GDM1 (cell line): ENCODE results near the gene CD28.
A peak's percentile ranks its signal among the peaks of the same experiment; 100 is the strongest.
"Not testable (repeated sequence)": the region's sequence is repeated elsewhere in the genome, so short reads cannot be mapped to it uniquely, and the experiment has no call there.

Experiments
- DNase-seq: peaks from one replicate; lab custom pipeline; 2025; lab: John Stamatoyannopoulos, UW

The CD28 gene

DNA sequence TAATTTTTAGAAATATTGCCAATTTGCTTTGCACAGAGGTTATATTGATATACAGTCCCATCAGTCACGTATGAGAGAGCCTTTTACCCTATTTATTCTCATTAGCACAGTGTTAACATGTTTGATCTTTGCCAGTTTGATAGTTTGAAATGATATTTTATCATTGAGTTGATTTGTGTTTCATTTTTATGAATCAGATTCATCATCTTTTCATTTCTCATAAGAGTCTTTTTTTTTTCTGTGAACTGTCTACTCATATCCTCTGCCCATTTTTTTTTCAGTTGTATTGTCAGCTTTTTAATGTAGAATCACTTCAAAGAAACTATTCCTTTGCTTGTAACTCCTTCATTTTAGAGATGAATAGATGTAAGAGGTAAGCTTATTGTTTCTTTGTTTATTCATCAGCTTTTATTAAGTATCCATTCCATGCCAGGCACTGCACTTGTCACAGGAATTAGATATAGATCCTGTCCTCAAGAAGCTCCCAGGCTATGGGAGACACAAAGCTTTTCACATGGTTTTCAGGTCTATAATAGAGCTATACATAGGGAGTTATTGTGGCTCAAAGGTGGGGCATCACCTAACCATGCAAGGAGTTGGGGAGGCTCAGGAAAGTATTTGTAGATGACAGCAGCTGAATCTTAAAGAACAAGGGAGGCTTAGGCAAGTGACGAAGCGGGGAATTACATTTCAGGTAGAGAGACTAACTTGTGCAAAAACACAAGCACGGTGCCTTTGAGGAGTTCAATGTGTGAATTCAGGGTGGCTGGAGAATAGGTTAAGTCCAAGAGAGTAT is 42.1 kb downstream of the CD28 start:
- no peak for DNase-seq

DNA sequence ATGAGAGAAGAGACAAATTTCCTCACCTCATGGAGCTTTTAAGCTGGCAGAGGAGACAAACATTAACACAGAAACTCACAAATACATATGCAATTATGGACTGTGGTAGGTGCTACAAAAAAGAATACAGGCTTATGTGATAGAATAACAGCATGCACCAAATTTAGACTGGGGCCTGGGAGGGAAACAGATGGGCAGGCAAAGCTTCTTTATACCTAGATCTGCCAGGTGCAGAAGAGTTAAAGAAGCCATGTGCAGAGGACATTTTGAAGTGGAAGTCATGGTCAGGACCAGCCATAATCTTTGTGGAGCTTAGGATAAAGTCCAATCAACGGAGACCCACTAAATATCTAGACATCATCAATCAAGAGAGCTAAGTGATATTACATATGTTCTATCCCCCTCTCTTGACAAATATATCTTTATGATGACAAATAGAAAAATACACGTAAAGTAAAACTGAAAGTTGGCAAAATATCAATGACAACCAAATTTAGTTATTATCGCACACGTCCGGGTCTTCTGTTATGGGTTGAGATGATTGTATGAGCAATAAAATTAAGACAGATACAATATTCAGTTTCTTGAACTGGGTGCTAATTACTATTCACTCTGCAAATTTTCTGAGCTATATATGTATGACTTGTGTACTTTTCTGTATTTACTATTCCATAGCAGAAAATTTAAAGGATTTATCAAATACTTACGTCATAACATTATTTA is 44.1 kb downstream of the CD28 start:
- no peak for DNase-seq

DNA sequence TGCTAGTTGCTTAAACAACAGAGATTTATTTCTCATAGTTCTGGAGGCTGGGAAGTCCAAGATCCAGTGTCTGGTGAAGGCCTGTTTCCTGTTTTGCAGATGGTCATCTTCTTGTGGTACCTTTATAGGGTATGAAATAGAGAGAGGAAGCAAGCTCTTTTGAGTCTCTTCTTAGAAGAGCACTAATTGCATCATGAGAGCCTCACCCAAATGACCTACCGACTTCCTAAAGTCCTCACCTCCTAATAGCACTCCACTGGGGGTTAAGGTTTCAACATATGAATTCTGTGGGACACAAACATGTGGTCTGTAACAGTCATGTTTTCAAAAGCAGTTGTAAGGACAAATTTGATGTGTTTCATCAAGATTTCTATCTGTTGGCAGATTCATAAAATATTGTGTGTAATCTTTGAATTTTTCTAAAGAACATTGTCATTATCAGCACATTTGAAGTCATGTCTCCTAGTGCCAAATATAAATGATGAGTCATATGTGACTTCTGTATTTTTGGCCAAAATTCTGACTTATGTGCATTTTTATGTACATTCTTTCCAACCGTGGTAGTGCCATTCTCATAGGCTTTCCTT is 45.3 kb downstream of the CD28 start:
- DNase-seq = no peak

DNA sequence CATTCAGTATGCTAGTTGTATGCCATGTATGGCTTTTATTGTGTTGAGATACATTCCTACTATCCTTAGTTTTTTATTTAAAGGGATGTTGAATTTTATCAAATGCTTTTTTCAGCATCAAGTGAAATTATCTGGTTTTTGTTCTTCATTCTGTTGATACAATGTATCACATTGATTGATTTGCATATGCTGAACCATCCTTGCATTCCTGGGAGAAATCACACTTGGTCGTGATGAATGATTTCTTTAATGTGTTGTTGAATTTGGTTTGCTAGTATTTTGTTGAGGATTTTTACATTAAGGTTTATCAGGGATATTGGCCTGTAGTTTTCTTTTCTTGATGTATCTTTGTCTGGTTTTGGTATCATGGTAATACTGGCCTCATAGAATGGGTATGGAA is 49.7 kb downstream of the CD28 start:
- no peak for DNase-seq

DNA sequence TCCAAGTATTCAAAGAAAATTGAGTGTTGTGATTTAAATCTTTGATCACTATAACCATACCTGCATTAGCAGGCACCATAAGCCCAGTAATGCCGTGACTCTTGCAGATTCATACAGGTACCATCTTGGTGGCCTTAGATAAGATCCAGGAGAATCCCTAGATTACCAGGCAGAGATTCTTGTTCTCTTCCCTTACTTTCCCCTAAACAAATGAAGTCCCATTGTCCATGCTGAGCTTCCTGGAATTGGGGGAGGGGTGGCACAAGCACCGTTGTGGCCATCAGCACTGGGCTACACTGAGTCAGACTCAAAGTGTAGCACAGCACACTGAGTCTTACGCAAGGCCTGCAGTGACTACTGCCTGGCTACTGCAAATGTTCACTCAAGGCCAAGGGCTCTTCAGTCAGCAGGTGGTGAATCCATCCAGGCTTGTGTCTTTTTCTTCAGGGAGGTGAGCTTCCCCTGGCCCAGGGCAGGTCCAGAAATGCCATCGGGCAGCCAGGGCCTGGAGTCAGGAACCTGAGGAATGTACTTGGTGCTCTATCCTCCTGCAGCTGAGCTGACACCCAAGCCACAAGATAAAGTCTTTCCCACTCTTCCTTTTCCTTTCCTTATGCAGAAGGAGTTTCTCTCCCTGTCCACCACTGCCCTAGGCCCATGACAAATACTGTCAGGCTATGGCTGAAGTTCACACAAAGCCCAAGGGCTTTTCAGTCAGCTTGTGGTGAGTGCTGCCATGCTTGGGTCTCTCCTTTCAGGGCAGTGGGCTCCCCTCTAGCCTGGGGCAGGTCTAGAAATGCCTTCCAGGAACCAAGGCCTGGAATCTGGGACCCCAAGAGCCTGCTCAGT is 52.6 kb downstream of the CD28 start:
- no peak for DNase-seq

DNA sequence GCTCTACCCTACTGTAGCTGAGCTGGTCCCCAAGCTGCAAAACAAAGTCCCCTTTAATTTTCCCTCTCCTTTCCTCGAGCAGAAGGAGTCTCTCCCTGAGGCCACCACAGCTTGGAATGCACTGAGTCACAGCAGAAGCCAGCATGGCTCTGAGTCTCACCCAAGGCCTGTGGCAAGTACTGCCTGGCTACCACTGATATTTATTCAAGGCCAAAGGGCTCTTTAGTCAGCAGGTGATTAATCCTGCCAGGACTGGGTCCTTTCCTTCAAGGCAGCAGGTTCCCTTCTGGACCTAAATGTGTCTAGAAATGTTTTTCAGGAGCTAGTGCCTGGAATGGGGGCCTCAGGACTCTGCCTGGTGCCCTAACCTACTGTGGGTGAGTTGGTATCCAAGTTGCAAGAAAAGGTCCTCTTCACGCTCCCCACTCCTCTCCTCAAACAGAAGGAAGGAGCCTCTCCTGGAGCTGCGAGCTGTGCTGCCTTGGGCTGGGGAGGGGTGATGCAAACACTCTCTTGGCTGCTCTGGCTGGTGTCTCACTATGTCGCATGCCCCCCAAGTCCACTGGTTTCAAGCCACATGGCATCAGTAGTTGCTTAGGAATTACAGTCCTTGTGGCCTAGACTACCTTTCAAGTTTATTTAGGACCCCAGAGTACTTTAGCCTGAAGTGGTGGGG is 53.4 kb downstream of the CD28 start:
- DNase-seq = no peak

DNA sequence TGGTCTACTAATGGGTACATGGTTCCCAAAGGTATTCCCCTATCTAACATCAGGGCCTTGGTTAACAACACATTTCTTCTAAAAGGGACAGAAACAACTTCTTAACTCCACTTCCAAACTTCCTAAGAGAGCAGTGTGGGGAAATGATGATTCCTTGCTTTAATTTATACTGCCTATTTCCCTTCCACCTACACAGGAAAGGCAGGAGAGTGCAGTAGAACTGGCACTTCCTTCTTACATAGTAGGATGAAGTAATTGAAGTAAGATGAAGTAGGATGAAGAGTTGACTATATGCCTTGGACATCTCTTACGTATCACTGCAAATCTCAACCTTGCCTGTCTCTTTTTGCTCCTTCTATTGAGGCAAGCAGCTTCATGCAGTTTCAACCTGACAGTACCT is 54.7 kb downstream of the CD28 start:
- no peak for DNase-seq

DNA sequence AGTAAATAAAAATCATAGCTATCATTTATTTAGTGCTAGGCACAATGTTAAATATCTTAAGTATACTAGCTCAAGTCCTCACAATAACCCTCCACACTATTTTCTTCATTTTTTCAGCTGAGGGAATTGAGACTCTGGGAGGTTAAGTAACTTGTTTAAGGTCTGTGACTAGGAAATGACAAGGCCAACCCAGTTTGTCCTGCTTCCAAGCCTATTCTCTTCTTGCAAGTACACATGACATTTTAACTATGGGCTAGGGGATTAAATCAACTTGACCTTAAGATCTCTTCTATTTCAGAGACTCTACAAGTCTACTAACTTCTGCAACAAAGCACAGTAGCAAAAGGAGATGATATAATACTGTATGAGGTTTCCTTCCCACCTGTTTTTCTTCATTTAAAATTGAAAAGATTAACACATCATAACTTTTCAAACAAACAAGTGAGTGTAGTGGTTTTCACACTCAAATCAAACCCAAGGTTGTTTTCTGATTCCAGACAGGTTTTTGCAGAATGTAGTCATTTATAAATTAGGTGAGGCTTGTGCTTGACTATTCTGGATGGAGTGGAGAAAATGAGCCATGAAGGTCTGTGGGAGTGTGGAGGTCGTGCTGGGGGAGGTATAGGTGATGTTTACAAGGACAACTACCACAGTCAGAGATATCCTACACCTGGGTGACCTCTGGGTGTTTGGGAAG is 57.0 kb downstream of the CD28 start:
- no peak for DNase-seq

DNA sequence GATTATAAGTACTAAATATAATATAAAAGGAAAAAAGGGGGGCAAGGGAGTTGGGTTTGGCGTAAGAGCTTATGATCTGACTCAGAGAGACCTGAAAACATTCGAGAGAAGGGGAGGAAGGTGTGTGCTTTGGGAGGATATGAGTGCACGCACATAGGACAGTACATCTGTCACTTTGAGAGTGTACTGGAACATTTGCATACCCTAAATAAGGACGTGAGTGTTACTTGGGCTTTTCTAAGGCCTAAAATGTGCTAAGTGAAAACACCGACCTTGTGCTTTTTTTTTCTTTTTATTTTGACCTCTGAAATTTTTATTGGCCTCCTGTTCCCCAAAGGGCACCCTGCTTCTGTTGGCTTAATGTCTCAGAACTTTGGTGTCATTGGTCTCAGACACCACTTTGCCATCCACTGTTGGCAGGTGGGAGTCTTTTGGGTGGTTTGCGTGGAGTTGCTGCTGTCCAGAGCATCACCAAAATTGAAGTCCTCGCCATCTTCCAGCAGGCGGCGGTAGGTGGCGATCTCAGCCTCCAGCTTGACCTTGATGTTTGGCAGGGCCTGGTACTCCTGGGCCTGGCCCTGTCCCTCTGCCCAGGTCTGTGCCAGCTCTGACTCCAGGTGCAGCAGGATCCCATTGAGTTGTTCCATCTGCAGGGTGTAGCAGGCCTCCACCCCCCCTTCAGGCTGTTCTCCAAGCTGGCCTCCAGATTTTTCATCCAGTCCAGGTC is 57.7 kb downstream of the CD28 start:
- no peak for DNase-seq

DNA sequence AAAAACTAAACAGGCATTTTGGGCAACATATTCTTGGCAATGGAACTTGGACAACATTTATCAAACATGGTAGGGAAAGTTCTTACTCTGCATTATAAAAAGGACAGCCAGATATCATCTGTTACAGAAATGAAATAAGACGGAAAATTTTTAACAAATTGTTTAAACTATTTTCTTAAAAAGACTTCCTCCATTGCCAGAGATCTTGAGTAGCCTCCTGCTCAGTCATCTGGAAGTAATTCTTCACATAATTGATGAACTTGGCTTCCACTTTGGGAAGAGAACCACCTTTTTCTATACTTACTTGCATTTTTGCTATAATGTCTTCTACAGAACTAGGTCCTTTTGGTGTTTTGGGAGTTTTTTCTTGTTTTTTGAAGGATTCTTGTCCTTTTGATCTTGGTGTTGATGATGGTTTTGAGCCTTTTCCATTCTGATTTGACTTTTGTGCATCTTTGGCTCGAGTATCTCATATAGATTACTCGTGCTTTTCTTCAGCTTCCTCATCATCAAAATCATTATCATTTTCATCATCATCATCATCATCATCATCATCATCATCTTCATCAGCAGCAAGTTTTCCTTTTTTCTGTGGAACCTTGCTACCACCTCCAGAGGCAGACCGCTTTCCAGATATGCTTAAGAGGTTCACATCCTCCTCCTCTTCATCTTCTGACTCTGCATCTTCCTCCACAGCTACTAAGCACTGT is 66.2 kb downstream of the CD28 start:
- DNase-seq = no peak

DNA sequence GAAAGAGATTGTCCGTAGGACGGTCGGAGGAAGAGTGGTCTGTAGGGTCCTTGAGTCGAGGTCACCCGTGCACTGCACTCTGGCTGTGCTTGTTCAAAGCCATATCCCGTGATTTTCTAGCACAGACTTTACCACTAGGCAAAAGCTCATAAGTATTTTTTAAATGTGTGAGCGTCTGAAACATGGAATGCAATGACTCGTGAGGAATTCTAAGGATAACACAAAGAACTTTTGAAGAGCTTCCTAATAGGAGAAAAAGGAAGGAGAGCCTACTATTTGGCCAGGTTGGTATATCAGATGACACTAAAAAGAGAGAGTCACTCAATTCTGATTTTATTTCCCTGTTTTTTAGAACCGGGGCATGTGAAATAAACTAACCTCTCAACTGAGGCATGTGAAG is 68.3 kb downstream of the CD28 start:
- DNase-seq = no peak

DNA sequence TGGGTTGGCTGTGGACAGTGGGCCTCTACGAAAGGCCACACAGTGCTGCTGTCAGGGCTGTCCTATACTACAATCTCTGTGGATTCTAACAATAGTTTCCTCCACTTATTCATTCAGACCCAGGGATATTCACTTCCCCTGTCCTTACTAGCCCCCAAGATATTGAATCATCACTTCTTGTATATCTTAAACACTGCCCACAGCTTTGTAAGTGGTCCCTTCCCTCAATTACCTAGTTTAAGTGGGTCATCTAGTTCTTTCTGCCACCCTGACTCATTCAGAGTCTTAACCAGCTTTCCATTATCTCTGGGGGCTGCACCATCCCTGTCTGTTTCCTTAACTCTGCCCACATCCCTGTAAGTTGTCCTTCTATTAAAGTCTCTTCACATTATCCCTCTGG is 69.2 kb downstream of the CD28 start:
- no peak for DNase-seq

DNA sequence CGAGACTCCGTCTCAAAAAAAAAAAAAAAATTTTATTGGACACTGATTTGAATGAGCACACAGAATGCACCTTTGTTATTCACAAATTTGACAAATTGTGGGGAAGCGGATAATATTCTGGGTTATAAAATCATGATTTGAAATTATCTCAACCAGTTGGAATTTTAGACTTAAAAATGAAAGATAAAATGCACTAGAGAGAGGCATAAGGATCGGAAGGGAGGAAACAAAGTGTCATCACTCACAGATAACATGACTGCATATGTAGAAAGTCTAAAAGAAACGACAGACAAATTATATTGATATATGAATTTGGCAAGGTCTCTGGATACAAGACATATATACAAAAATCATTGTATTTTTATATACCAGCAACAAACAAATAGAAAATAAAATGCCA is 70.6 kb downstream of the CD28 start:
- no peak for DNase-seq

DNA sequence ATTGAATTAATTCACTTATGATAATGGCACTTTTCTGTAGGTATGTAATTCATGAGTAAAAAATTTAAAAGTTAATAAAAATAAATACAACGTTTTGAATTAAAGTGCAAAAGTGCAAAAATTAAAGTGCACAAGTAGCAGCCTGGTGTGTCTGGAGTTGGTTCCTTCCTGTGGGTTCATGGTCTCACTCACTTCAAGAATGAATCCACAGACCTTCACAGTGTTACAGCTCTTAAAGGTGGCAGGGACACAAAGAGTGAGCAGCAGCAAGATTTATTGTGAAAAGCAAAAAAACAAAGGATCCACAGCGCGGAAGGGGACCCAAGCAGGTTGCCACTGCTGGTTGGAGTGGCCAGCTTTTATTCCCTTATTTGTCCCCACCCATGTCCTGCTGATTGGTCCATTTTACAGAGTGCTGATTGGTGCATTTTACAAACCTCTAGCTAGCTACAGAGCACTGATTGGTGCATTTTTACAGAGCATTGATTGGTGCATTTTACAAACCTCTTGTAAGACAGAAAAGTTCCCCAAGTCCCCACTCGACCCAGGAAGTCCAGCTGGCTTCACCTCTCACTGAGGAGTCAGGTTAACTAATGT is 73.1 kb downstream of the CD28 start:
- DNase-seq = not testable (repeated sequence)

DNA sequence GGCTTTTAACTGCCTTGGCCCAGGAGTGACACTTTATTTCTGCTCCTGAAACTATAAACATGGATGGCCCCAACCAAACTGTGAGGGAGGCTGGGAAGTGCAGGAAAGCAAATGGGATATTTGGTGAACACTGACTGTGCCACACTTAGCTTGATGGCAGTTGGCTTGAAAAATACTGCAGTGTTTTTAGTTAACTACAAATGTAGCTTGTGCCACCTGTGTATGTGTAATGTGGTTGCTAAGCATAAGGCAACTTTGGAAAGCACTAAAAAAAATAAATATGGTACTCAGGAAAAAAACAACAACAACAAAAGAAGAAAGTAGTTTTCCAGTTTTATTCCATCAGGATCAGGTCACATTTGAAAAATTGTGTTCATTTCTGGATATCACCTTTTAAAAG is 73.8 kb downstream of the CD28 start:
- no peak for DNase-seq

DNA sequence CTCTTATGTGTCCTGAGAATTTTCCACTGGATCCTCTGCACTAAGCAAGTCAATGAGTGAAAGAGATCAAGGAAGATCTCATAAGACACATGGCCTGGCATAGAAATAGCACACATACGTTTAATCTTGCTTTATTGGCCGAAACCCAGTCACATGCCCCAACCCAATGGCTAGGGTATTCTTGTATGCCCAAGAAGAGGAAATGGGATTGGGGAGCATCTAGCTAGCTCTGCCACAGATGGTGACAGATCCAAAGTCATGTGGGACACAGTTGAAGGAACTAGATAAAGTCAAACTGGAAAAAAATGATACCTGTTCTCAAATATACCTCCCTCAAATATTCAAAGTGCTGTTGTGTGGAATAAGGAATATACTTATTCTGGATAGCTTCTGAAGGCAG is 74.7 kb downstream of the CD28 start:
- no peak for DNase-seq

DNA sequence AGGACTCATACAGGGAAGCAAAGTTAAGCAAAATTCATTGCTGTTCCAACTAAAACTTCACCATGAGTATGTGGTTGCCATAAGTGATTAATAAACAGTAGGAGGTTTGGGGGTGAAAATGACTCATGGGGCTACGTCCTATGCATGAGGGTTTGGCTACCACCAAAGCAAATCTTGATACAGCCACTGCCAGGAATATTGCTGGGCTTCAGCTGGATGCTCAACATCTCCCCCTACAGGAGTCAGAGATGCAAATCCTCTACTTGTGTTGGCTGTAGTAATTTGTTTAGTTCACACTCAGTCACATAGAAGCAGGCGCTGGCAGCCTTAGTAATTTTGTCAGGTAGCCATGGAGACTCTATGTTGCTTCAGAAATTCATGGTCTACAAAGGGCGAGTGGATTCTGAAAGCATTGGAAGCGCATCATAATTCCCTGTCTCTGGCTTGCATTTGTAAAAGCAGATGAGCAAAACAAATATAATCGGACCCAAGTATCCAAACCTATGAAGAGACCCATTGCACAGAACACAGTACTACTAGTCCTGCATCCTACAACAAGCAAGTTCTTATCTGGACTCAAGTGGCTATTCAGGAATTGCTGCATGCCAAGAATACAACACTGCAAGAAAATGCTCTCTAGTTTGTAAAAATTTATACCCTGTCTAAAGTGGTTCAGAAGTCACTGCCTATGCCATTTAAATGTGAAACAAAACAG is 76.0 kb downstream of the CD28 start:
- DNase-seq = peak; percentile 3

DNA sequence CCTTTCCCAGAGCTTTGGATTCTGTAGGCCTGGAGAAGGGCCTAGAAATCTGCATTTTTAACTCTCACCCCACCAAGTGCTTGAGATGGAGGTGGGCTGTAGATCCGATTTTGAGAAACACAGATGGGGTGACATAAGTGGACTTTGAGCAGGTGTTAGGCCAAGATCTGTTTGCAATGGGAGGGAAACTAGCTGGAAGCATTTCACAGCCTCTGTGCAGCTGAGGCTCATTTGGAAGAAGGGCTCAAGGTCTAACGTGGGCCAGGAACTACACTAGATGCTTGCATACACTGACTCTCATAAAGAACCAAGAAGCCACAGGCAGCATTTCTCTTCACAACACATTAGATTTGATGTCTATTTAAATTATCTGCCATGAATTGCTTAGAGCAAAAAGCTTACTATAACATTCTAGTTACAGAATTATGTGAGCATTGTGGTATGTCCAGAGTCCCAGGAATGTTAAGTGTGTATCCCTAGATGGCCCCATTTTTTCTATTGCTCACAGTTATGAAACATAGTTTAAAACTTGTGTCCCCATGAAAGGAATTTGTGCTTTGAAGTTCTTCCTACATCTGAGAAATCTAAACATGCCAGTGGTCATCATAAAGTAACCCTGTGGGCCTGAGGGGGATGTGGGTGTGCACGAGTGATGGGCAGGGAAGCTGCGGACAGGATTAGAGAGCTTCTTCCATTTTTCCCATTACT is 77.2 kb downstream of the CD28 start:
- no peak for DNase-seq
